ENCODE data around the gene DYRK2.

Gene DYRK2

GRCh38 chr12:67630373-67631088, 18.0 kb upstream of the DYRK2 start:
- in situ Hi-C loops (cut with HindIII; ENCODE audit: low sequenced_read_pairs), result loop anchor here (25.0 kb wide), 1 partner anchor 168 kb away; no protein-coding TSS in a partner anchor
- DNase-seq (ENCODE audit: low read depth), result no peak
- H3K4me3 ChIP-seq (ENCODE audit: low read depth, low read length), result no peak overlapping the region

DNA sequence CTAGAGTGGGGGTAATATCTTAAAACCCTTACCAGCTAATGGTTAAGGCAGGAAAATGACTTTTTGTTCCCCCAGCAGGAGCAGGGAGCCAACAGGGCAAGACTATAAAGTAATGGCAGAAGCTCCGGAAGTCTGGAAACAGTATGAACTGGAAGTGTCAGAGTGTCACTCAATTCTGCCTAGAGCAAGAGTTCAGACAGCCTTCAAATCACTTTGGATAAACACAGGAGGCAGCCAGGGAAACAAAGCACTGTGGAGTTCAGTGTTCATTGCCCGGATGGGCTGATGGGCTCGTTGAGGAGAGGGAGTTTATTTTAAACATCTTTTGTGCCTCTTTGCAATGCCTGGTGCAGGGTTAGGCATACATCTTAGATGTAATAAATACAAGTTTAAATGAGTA, 16.5 kb upstream of the DYRK2 start:
- in situ Hi-C loops (cut with HindIII; ENCODE audit: low sequenced_read_pairs), result loop anchor here (25.0 kb wide), 1 partner anchor 170 kb away; no protein-coding TSS in a partner anchor

More at GRCh38 chr12:67630373-67631088, 18.0 kb upstream of the DYRK2 start:
- TF ChIP-seq CTCF (IDR thresholded peaks at IDR 0.05; ENCODE audit: low read depth, low read length, missing control alignments), result no peak

DNA sequence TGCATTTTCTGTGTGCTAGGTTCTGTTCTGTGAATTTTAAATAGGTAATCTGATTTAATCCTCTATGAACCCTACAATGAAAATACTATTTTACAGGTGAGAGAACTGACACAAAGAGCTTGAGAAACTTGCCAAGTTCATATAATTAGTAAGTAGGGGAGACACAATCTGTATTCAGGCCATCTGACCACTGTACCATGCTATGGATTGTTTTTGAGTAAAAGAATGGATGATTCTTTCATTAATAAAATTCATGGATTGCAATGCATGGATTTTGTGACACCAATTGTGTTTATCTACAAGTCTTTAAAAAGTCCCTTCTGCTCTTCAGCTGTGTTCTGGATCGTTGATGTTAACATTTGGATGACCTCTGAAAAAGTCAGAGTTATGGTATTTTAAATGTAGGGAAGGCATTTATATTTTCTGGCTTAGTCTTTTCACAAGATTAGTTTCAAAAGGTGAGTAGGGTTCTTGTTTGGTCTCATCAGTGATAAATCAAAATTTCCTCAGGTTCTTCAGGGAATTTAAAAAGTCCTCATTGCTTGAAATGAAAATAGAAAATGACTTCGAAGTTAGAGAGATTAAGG, 15.4 kb upstream of the DYRK2 start:
- in situ Hi-C loops (cut with HindIII; ENCODE audit: low sequenced_read_pairs), result loop anchor here (25.0 kb wide), 1 partner anchor 171 kb away; no protein-coding TSS in a partner anchor

More for the DNA sequence above, 16.5 kb upstream of the DYRK2 start:
- TF ChIP-seq CTCF (IDR thresholded peaks at IDR 0.05; ENCODE audit: low read depth, low read length, missing control alignments), result no peak
- no peak overlapping the region for H3K4me3 ChIP-seq (ENCODE audit: low read depth, low read length)
- no peak for DNase-seq (ENCODE audit: low read depth)

GRCh38 chr12:67633708-67634107, 14.8 kb upstream of the DYRK2 start:
- no peak for DNase-seq (ENCODE audit: low read depth)
- in situ Hi-C loops (cut with HindIII; ENCODE audit: low sequenced_read_pairs), result loop anchor here (25.0 kb wide), 1 partner anchor 171 kb away; no protein-coding TSS in a partner anchor
- H3K4me3 ChIP-seq (ENCODE audit: low read depth, low read length), result no peak overlapping the region
- no peak for TF ChIP-seq CTCF (IDR thresholded peaks at IDR 0.05; ENCODE audit: low read depth, low read length, missing control alignments)

More for the DNA sequence above, 15.4 kb upstream of the DYRK2 start:
- TF ChIP-seq CTCF (IDR thresholded peaks at IDR 0.05; ENCODE audit: low read depth, low read length, missing control alignments), result no peak
- no peak for DNase-seq (ENCODE audit: low read depth)
- H3K4me3 ChIP-seq (ENCODE audit: low read depth, low read length), result no peak overlapping the region

- in situ Hi-C loops (cut with HindIII; ENCODE audit: low sequenced_read_pairs), result loop anchor here (25.0 kb wide), 1 partner anchor 172 kb away; no protein-coding TSS in a partner anchor
- no peak overlapping the region for H3K4me3 ChIP-seq (ENCODE audit: low read depth, low read length)
- DNase-seq (ENCODE audit: low read depth), result no peak
- no peak for TF ChIP-seq CTCF (IDR thresholded peaks at IDR 0.05; ENCODE audit: low read depth, low read length, missing control alignments)
Observed at GRCh38 chr12:67634303-67634761, 14.2 kb upstream of the DYRK2 start.

- no peak for TF ChIP-seq CTCF (IDR thresholded peaks at IDR 0.05; ENCODE audit: low read depth, low read length, missing control alignments)
- H3K4me3 ChIP-seq (ENCODE audit: low read depth, low read length), result no peak overlapping the region
- DNase-seq (ENCODE audit: low read depth), result no peak
- in situ Hi-C loops (cut with HindIII; ENCODE audit: low sequenced_read_pairs), result loop anchor here (25.0 kb wide), 1 partner anchor 175 kb away; no protein-coding TSS in a partner anchor
Observed at GRCh38 chr12:67637718-67638117, 10.8 kb upstream of the DYRK2 start.

All from astrocyte of the cerebellum (primary cell).